ENCODE results near the gene MPO.

The MPO gene

GRCh38 chr17:58229384-58229783, 51.4 kb downstream of the MPO start:
- DNase-seq, result no peak

- DNase-seq, result no peak
These were observed 52.1 kb downstream of the MPO start for GRCh38 chr17:58228679-58229078.

GRCh38 chr17:58227733-58228132, 53.0 kb downstream of the MPO start:
- no peak for DNase-seq

- no peak for DNase-seq
These were observed 56.4 kb downstream of the MPO start for GRCh38 chr17:58224315-58224714.
